Measurements from ENCODE around the gene ELAVL1. TPM values are rescaled to one million over a fixed set of nuclear protein-coding genes. Genes with fewer than 3 reads are reported as not detected.

ELAVL1 gene
- total and polyA plus RNA-seq, 9 of the 15 experiments (the other 6 are each of a cell fraction or from before 2014, with no cell fraction given), result 4.3 to 172 (median 69.2) TPM

- Histone ChIP-seq H3K27me3 (ENCODE audit: control insufficient read depth in 2 of 2, insufficient read depth in 2 of 2, low read length in 2 of 2) (no peaks in the 10 kb centered on the region), H3K9me3 (replicated peaks; ENCODE audit: control insufficient read depth, insufficient read depth, low read depth, low read length) (peaks cover 3% of the 10 kb centered on the region; the same call in 1 of the 2 replicates), H3K79me2 (ENCODE audit: control insufficient read depth, insufficient read depth, low read length) (no peaks in the 10 kb centered on the region), H3K4me2 (ENCODE audit: insufficient read depth, low read length) (no peak overlapping the region), H4K20me1 (replicated peaks; ENCODE audit: control insufficient read depth, insufficient read depth, low read length) (no peaks in the 10 kb centered on the region), H3K9ac (ENCODE audit: insufficient read depth in 1 of 2, low read depth in 2 of 2, low read length in 2 of 2) (no peak overlapping the region), H2AFZ (ENCODE audit: low read depth, low read length) (0 out of 2 replicates have a peak overlapping the region, but pooled peaks have one; percentile 9), H3K27ac (ENCODE audit: extremely low read depth, low read depth, low read length) (no peak overlapping the region), H3K9me1 (ENCODE audit: control insufficient read depth, insufficient read depth, low read length) (no peaks in the 10 kb centered on the region), H3K4me1 (replicated peaks in 1 of 2; ENCODE audit: control insufficient read depth in 2 of 2, insufficient read depth in 2 of 2, low read length in 2 of 2) (peaks cover 20 to 36% of the 10 kb centered on the region in 2 experiments), H3K36me3 (ENCODE audit: control insufficient read depth, insufficient read depth, low read length) (no peaks in the 10 kb centered on the region), H3K4me3 (no peak overlapping the region)
- BruUV-seq (replicated peaks), result no TSS peak
- CTCF ChIA-PET (ENCODE audit: low intra/inter-chr PET ratio), result no interaction called here
- intact Hi-C loops (cut with micrococcal nuclease) (no loop called here), in situ Hi-C loops (cut with MboI) (no loop called here)
- peak in 1 of 4 experiments; percentile 31 for DNase-seq (ENCODE audit: extremely low read depth in 1 of 4, low spot score in 3 of 4)
- FAIRE-seq, result peak; percentile 15
- ATAC-seq, result no peak; the same call in 2 of the 3 replicates
- POLR2A ChIA-PET, result no interaction called here
- WGBS (ENCODE audit: insufficient coverage, low coverage, missing lambda C conversion rate), result 60% methylated on average over 6 of the region's 6 CpGs
- TF ChIP-seq KDM2B (CRISPR knock-in tag; IDR thresholded peaks at IDR 0.05) (no peak), FOXP1 (CRISPR knock-in tag; IDR thresholded peaks at IDR 0.05) (no peak), USF2 (CRISPR knock-in tag; IDR thresholded peaks at IDR 0.05) (peak; percentile 71), ERF (CRISPR knock-in tag; IDR thresholded peaks at IDR 0.05) (no peak), ZNF384 (IDR thresholded peaks at IDR 0.05; ENCODE audit: low read depth, low read length) (no peak), RBM34 (IDR thresholded peaks at IDR 0.05; ENCODE audit: borderline replicate concordance, insufficient read depth, low read length) (no peak), RAD51 (IDR thresholded peaks at IDR 0.05; ENCODE audit: borderline replicate concordance, low read depth) (peak; percentile 66; the same call in 1 of the 2 replicates), BCLAF1 (IDR thresholded peaks at IDR 0.05; ENCODE audit: borderline replicate concordance in 1 of 2, control insufficient read depth in 1 of 2, low read depth in 2 of 2, low read length in 1 of 2) (no peak), PATZ1 (CRISPR knock-in tag; IDR thresholded peaks at IDR 0.05; ENCODE audit: borderline replicate concordance) (no peak), MECOM (CRISPR knock-in tag; IDR thresholded peaks at IDR 0.05) (no peak), LARP7 (IDR thresholded peaks at IDR 0.05) (no peak), BRD9 (IDR thresholded peaks at IDR 0.05; ENCODE audit: low read depth, partially characterized antibody) (no peak), ARID3B (CRISPR knock-in tag; IDR thresholded peaks at IDR 0.05; ENCODE audit: borderline replicate concordance) (no peak), MITF (IDR thresholded peaks at IDR 0.05) (no peak)
These were observed 33.4 kb upstream of the ELAVL1 start for GRCh38 chr19:8038815-8039214.
